ENCODE measurements around the gene PROM1. TPM values are rescaled to one million over a fixed set of nuclear protein-coding genes. Genes with fewer than 3 reads are reported as not detected.

Gene PROM1
- polyA plus RNA-seq, 2 of the 4 experiments (the other 2 are of a cell fraction) = 0.03 to 0.14 TPM

DNA sequence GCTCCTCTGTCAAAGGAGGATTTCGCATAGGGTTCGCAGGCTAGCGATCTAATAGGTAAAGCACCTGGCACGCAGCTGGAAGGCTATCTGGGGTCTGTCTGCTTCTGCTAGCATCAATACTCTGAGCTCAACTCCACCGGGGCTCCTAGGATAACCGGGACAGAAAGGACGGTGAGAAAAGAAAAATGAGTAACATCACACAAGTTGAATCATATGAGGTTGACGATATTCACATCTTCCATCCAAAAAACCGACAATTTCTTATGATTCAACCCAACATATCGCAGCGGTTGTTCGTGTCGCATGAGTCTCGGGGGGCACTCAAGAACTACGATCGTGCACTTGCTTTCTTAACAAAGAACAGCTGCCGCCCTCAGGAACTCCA is 1.8 kb downstream of the PROM1 start:
- no peaks in the 10 kb centered on the region for H3K4me1 ChIP-seq
- no peak; a peak in 2 of 6 replicates for ATAC-seq
- CTCF ChIA-PET = interaction anchor here (0.7 kb wide), 1 partner anchor 109 kb away, joined by 4 read pairs; no protein-coding TSS in a partner anchor
- peak overlapping the region; percentile 82 for H3K4me2 ChIP-seq
- POLR2A ChIA-PET = no interaction called here
- no peak for FAIRE-seq
- TF ChIP-seq JUNB (IDR thresholded peaks at IDR 0.05) = no peak
- TF ChIP-seq, protein P1, sequence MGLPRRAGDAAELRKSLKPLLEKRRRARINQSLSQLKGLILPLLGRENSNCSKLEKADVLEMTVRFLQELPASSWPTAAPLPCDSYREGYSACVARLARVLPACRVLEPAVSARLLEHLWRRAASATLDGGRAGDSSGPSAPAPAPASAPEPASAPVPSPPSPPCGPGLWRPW (IDR thresholded peaks at IDR 0.05) = no peak
- TF ChIP-seq RARB (CRISPR knock-in tag; IDR thresholded peaks at IDR 0.05) = no peak
- no peaks in the 10 kb centered on the region; the same call in 2 of the 3 replicates for H3K9me3 ChIP-seq
- no peak for DNase-seq (ENCODE audit: low read depth in 1 of 2, low spot score in 1 of 2)
- WGBS (ENCODE audit: missing lambda C conversion rate) = 34% methylated on average over 17 of the region's 17 CpGs
- H3K27ac ChIP-seq = no peak overlapping the region; a peak in 1 of 6 replicates
- H3K4me3 ChIP-seq = peak overlapping the region; percentile 46

DNA sequence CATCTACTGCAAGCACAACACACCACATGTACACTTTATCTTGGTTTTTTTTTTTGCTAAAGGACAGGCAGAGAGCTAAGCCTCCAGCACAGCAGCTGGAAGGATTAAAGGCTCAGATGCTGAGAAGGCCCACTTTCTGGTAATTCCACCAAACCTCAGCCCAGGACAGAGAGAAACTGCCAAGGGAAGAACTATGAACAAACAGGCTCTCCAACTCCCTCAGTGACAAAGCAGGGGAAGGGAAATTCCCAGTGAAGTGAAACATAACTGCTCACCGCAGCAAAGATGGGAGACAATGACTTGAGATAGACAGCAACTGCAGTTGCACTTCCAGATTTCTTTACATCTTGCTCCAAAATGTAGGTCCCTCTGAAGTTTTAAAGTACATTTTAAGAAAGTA is 4.8 kb downstream of the PROM1 start:
- no peaks in the 10 kb centered on the region for H3K9me3 ChIP-seq
- no peaks in the 10 kb centered on the region for H3K4me1 ChIP-seq
- FAIRE-seq (no peak), ATAC-seq (no peak), DNase-seq (ENCODE audit: low read depth in 1 of 2, low spot score in 1 of 2) (no peak)
- no peak overlapping the region for H3K27ac ChIP-seq
- 57% methylated on average over 1 of the region's 1 CpG for WGBS (ENCODE audit: missing lambda C conversion rate)
- no peak overlapping the region for H3K4me2 ChIP-seq
- TF ChIP-seq ZC3H11A (IDR thresholded peaks at IDR 0.05) (no peak), HEYL (CRISPR knock-in tag; IDR thresholded peaks at IDR 0.05) (no peak), HOXB5 (CRISPR knock-in tag; IDR thresholded peaks at IDR 0.05) (no peak)
- H3K4me3 ChIP-seq = no peak overlapping the region
- ChIA-PET CTCF (interaction anchor here (1.4 kb wide), 1 partner anchor 36 kb away, joined by 3 read pairs; no protein-coding TSS in a partner anchor), POLR2A (no interaction called here)

DNA sequence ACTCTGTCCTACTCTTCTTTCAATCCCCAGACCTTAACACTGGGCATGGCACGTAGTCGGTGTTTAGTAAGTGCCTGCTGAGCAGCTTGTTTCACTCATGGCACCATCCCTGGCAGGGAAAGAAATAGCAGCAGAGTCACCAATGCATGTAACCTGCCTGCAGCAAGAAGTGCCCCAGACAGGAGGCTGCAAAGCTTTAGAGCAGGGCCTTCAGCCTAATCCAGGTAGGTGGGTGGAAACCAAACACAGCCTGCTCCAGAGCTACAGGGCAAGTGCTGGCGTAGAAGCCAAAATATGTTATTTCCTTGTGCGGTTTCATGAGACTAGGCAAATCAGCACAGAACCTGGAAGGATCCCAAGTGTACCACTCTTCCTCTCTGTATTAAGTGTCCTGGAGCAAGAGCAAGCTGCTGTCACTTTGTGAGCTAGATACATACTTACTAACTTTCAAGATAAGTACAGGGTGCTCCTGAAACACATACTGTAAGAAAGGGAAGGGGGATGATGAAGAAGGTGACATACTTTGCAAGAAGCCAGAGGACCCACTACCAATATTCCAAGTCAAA is 5.5 kb downstream of the PROM1 start:
- FAIRE-seq = no peak
- no peak for ATAC-seq
- CTCF ChIA-PET = interaction anchor here (1.4 kb wide), 1 partner anchor 35 kb away, joined by 3 read pairs; no protein-coding TSS in a partner anchor
- H3K4me3 ChIP-seq = no peak overlapping the region
- no peak overlapping the region for H3K4me2 ChIP-seq
- DNase-seq (ENCODE audit: low read depth in 1 of 2, low spot score in 1 of 2) = no peak
- TF ChIP-seq FOXS1 (CRISPR knock-in tag; IDR thresholded peaks at IDR 0.05) = no peak
- TF ChIP-seq, protein P2, sequence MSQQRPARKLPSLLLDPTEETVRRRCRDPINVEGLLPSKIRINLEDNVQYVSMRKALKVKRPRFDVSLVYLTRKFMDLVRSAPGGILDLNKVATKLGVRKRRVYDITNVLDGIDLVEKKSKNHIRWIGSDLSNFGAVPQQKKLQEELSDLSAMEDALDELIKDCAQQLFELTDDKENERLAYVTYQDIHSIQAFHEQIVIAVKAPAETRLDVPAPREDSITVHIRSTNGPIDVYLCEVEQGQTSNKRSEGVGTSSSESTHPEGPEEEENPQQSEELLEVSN (IDR thresholded peaks at IDR 0.05; ENCODE audit: borderline replicate concordance, low read depth) = no peak
- TF ChIP-seq CHD2 (IDR thresholded peaks at IDR 0.05; ENCODE audit: low read length, partially characterized antibody) = no peak
- TF ChIP-seq, protein P3, sequence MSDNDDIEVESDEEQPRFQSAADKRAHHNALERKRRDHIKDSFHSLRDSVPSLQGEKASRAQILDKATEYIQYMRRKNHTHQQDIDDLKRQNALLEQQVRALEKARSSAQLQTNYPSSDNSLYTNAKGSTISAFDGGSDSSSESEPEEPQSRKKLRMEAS (IDR thresholded peaks at IDR 0.05) = no peak
- no peaks in the 10 kb centered on the region for H3K9me3 ChIP-seq
- WGBS (ENCODE audit: missing lambda C conversion rate) = 78% methylated on average over 4 of the region's 4 CpGs
- no peak overlapping the region for H3K27ac ChIP-seq
- H3K4me1 ChIP-seq = no peaks in the 10 kb centered on the region
- POLR2A ChIA-PET = no interaction called here

DNA sequence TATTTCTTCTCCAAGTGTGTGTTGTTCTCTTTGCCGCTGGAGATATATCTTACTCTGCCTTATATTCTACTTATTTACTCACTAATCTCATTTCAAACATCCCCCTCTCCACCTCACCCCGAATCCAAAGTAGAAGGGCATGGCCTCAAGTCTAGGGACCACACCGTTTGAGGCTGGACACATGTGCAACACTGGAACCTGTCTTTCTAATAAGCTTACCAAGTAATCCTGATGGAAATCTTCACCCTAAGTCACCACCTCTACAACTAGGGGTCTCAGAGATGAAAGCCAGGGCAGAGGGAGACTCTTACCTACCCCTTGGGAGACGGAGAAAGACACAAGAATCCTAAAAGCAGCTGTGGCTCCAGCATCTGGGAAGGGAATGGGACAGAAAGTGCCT is 6.0 kb downstream of the PROM1 start:
- no peak overlapping the region for H3K4me2 ChIP-seq
- ChIA-PET POLR2A (no interaction called here), CTCF (no interaction called here)
- no peaks in the 10 kb centered on the region for H3K9me3 ChIP-seq
- no peak for TF ChIP-seq TP53 (CRISPR knock-in tag; IDR thresholded peaks at IDR 0.05)
- TF ChIP-seq SMC3 (IDR thresholded peaks at IDR 0.05) = no peak
- TF ChIP-seq, protein P4, sequence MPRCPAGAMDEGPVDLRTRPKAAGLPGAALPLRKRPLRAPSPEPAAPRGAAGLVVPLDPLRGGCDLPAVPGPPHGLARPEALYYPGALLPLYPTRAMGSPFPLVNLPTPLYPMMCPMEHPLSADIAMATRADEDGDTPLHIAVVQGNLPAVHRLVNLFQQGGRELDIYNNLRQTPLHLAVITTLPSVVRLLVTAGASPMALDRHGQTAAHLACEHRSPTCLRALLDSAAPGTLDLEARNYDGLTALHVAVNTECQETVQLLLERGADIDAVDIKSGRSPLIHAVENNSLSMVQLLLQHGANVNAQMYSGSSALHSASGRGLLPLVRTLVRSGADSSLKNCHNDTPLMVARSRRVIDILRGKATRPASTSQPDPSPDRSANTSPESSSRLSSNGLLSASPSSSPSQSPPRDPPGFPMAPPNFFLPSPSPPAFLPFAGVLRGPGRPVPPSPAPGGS (IDR thresholded peaks at IDR 0.05) = no peak
- no peak for TF ChIP-seq ESRRA (IDR thresholded peaks at IDR 0.05; ENCODE audit: borderline replicate concordance, low read length)
- no peak for TF ChIP-seq POLR2AphosphoS2 (conservative IDR thresholded peaks at IDR 0.05; ENCODE audit: low read length)
- TF ChIP-seq CBX2 (IDR thresholded peaks at IDR 0.05; ENCODE audit: borderline replicate concordance, low read depth) = no peak
- TF ChIP-seq POLR2A (IDR thresholded peaks at IDR 0.05; ENCODE audit: low read length) = no peak
- TF ChIP-seq SREBF2 (IDR thresholded peaks at IDR 0.05) = no peak
- TF ChIP-seq MAZ (IDR thresholded peaks at IDR 0.05; ENCODE audit: borderline replicate concordance, low read depth, low read length) = no peak
- TF ChIP-seq ZFP36 (IDR thresholded peaks at IDR 0.05; ENCODE audit: borderline replicate concordance, partially characterized antibody) = no peak
- TF ChIP-seq, protein P1 (IDR thresholded peaks at IDR 0.05) = no peak
- no peak for TF ChIP-seq RCOR1 (IDR thresholded peaks at IDR 0.05; ENCODE audit: low read depth, low read length)
- TF ChIP-seq FOXS1 (CRISPR knock-in tag; IDR thresholded peaks at IDR 0.05) = no peak
- TF ChIP-seq FOSL2 (IDR thresholded peaks at IDR 0.05) = no peak
- TF ChIP-seq FOSL2 (CRISPR knock-in tag; IDR thresholded peaks at IDR 0.05) = no peak
- no peak for TF ChIP-seq MAFK (IDR thresholded peaks at IDR 0.05; ENCODE audit: partially characterized antibody)
- no peak for TF ChIP-seq CEBPB (IDR thresholded peaks at IDR 0.05)
- no peak for TF ChIP-seq ZC3H11A (IDR thresholded peaks at IDR 0.05)
- no peak overlapping the region for H3K27ac ChIP-seq
- H3K4me1 ChIP-seq = no peaks in the 10 kb centered on the region
- 30% methylated on average over 4 of the region's 4 CpGs for WGBS (ENCODE audit: missing lambda C conversion rate)
- H3K4me3 ChIP-seq = no peak overlapping the region
- DNase-seq (ENCODE audit: low read depth in 1 of 2, low spot score in 1 of 2) = no peak
- no peak for ATAC-seq
- no peak for FAIRE-seq
